ENCODE measurements around the gene DUSP6.
"Not testable (repeated sequence)": the region's sequence is repeated elsewhere in the genome, so short reads cannot be mapped to it uniquely, and the experiment has no call there.

The DUSP6 gene

GRCh38 chr12:89345830-89346740, 6.2 kb downstream of the DUSP6 start:
- Histone ChIP-seq H3K36me3 (ENCODE audit: control insufficient read depth, insufficient read depth, low read length) (peaks cover 11% of the 10 kb centered on the region), H3K9ac (ENCODE audit: low read length) (no peak overlapping the region), H3K27me3 (ENCODE audit: control insufficient read depth, insufficient read depth, low read length) (no peaks in the 10 kb centered on the region), H3K4me1 (ENCODE audit: control insufficient read depth, insufficient read depth, low read length) (no peaks in the 10 kb centered on the region), H3K27ac (ENCODE audit: low read depth, low read length) (no peak overlapping the region), H3K4me3 (ENCODE audit: low read length) (no peak overlapping the region)

- Histone ChIP-seq H3K27ac (ENCODE audit: low read depth, low read length) (no peak overlapping the region), H3K9ac (ENCODE audit: low read length) (no peak overlapping the region), H3K27me3 (ENCODE audit: control insufficient read depth, insufficient read depth, low read length) (no peaks in the 10 kb centered on the region), H3K4me1 (ENCODE audit: control insufficient read depth, insufficient read depth, low read length) (no peaks in the 10 kb centered on the region), H3K4me3 (ENCODE audit: low read length) (no peak overlapping the region), H3K36me3 (ENCODE audit: control insufficient read depth, insufficient read depth, low read length) (peaks cover 11% of the 10 kb centered on the region)
Measured at GRCh38 chr12:89345376-89345775, 6.9 kb downstream of the DUSP6 start.

GRCh38 chr12:89344862-89345202, 7.5 kb downstream of the DUSP6 start:
- Histone ChIP-seq H3K36me3 (ENCODE audit: control insufficient read depth, insufficient read depth, low read length) (peaks cover 11% of the 10 kb centered on the region), H3K4me3 (ENCODE audit: low read length) (no peak overlapping the region), H3K4me1 (ENCODE audit: control insufficient read depth, insufficient read depth, low read length) (no peaks in the 10 kb centered on the region), H3K27me3 (ENCODE audit: control insufficient read depth, insufficient read depth, low read length) (no peaks in the 10 kb centered on the region), H3K27ac (ENCODE audit: low read depth, low read length) (no peak overlapping the region), H3K9ac (ENCODE audit: low read length) (no peak overlapping the region)

DNA sequence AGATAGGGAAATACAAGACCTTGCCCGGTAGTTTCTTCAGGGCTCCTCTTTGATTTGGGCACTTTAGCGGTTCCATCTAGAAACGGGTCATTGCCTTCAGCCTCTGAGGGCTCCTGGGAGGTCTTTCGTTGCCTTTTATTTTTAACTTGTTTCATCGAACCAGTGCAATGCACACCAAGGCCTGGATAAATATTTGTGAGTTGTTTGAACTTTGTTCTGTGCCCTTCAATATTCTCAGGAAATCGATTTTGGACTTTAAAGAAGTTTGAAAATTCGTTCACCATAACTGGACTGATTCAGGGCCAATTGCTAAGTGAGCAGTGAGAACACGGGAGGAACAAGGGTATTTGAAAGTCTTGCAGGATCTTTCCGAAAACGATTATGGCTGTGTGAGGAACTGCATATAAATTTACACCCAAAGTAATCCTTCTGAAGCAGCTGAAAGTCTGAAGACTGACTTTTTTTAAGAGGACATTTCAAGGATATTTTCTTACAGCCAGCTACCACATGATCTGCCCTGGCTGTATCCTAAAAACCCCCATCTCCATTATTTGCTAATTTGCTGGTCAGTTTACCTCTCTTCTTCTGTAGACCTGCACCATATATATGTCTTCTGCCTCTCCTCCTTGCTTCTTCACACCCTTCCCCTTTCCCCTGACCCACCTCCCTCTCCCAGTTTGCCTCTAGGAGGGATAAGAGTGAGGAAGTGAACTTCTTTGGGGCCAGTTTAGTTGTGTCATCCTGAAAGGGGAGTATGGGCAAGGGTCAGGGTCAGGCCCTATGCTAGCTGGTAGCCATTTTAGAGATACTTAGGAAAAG, 8.0 kb downstream of the DUSP6 start:
- Histone ChIP-seq H3K9ac (ENCODE audit: low read length) (no peak overlapping the region), H3K4me3 (ENCODE audit: low read length) (no peak overlapping the region), H3K36me3 (ENCODE audit: control insufficient read depth, insufficient read depth, low read length) (peaks cover 9% of the 10 kb centered on the region), H3K27ac (ENCODE audit: low read depth, low read length) (no peak overlapping the region), H3K27me3 (ENCODE audit: control insufficient read depth, insufficient read depth, low read length) (no peaks in the 10 kb centered on the region), H3K4me1 (ENCODE audit: control insufficient read depth, insufficient read depth, low read length) (no peaks in the 10 kb centered on the region)

- Histone ChIP-seq H3K4me3 (ENCODE audit: low read length) (no peak overlapping the region), H3K36me3 (ENCODE audit: control insufficient read depth, insufficient read depth, low read length) (peaks cover 4% of the 10 kb centered on the region), H3K4me1 (ENCODE audit: control insufficient read depth, insufficient read depth, low read length) (no peaks in the 10 kb centered on the region), H3K9ac (ENCODE audit: low read length) (no peak overlapping the region), H3K27me3 (ENCODE audit: control insufficient read depth, insufficient read depth, low read length) (no peaks in the 10 kb centered on the region), H3K27ac (ENCODE audit: low read depth, low read length) (no peak overlapping the region)
Measured at GRCh38 chr12:89343127-89343526, 9.2 kb downstream of the DUSP6 start.

DNA sequence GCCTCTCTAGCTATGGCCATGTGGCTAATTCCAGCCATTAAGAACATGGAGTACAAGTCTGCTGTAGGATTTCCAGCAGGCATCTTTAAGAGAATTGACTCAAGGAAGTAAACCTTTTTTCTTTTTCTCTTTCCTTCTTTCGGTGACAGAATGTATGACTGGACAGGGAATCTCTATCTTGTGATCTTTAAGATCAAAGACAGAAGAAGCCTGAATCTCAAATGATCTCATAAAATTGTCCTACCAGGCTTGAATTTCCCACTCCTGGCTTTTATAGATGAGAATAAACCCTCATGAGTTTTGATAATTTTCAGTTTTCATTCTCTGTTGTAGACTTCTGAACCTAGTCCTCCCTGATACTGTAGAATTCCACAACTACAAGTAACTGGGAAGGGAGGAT, 11.4 kb downstream of the DUSP6 start:
- no peak overlapping the region for H3K9ac ChIP-seq (ENCODE audit: low read length)
- no peak overlapping the region for H3K27ac ChIP-seq (ENCODE audit: low read depth, low read length)
- no peaks in the 10 kb centered on the region for H3K4me1 ChIP-seq (ENCODE audit: control insufficient read depth, insufficient read depth, low read length)
- H3K4me3 ChIP-seq (ENCODE audit: low read length), result no peak overlapping the region
- H3K36me3 ChIP-seq (ENCODE audit: control insufficient read depth, insufficient read depth, low read length), result no peaks in the 10 kb centered on the region
- H3K27me3 ChIP-seq (ENCODE audit: control insufficient read depth, insufficient read depth, low read length), result no peaks in the 10 kb centered on the region

DNA sequence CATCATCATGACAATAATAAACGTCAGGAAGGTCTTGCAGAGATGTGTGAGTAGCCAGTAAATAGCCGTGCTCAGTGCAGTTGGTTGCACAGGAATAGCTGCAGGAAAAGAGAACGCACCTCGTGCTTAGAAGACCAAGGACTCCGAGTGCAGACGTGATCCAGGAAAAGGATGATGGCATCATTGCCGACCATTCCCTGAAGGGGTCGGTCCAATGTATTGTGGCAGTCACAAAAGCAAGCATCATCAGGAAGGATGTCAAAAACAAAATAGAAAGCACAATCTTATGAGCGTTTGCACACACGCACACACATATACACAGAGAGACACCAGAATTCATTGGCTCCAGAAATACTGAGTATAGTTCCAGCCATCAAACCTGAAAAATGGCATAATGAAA, 12.8 kb downstream of the DUSP6 start:
- H3K4me3 ChIP-seq (ENCODE audit: low read length), result no peak overlapping the region
- H3K27ac ChIP-seq (ENCODE audit: low read depth, low read length), result no peak overlapping the region
- H3K4me1 ChIP-seq (ENCODE audit: control insufficient read depth, insufficient read depth, low read length), result no peaks in the 10 kb centered on the region
- H3K9ac ChIP-seq (ENCODE audit: low read length), result no peak overlapping the region
- no peaks in the 10 kb centered on the region for H3K36me3 ChIP-seq (ENCODE audit: control insufficient read depth, insufficient read depth, low read length)
- H3K27me3 ChIP-seq (ENCODE audit: control insufficient read depth, insufficient read depth, low read length), result no peaks in the 10 kb centered on the region

DNA sequence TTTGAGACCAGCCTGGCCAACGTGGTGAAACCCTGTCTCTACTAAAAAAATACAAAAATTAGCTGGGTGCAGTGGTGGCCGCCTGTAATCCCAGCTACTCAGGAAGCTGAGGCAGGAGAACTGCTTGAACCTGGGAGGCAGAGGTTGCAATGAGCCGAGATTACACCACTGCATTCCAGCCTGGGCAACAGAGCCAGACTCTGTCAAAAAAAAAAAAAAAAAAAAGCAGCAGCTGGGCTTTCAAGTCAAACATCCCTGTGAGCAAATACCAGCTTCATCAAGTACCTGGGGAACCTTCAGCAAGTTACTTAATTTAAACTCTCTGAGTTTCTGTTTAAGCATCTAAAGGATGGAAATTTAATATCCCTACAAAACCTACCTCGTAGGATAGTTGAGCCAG, 15.2 kb downstream of the DUSP6 start:
- not testable (repeated sequence) for H3K27ac ChIP-seq (ENCODE audit: low read depth, low read length); H3K9ac ChIP-seq (ENCODE audit: low read length); H3K4me1 ChIP-seq (ENCODE audit: control insufficient read depth, insufficient read depth, low read length); H3K27me3 ChIP-seq (ENCODE audit: control insufficient read depth, insufficient read depth, low read length); H3K36me3 ChIP-seq (ENCODE audit: control insufficient read depth, insufficient read depth, low read length); H3K4me3 ChIP-seq (ENCODE audit: low read length)

DNA sequence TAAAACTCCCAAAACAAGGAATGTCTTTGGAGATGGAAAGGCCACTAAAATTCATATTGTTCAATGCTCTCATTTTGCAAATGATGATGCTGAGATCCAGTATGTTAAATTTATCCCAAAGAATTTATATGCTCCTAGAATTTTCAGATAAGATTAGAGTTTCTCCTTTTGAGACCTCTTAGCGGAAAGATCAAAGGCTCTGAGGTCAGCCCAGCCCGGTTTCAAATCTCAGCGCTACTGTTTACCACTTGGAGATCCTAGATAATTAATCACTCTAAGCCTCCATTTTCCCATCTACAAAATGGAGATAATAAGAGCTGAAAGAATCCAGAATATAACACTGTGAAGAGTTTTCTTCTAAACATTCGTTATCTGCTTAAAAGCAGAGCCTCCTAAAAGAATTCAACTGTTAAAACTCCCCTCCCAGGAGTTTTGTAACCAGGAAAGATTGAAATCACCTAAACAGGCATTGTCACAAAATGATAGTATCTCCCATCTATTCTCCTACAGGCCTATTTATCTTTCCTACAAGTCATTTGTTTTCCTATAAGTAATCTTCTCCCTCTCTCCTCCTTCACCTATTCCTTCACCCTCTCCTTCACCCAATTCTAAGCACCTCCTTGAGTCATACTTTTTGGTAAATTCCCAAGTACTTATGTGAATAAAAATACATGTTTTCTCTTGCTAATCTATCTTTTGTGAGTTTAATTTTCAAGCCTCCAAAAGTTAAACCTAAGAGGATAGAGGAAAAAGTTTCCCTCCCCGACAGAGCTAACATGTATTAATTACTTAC, 16.7 kb downstream of the DUSP6 start:
- Histone ChIP-seq H3K27me3 (ENCODE audit: control insufficient read depth, insufficient read depth, low read length) (no peaks in the 10 kb centered on the region), H3K4me3 (ENCODE audit: low read length) (no peak overlapping the region), H3K4me1 (ENCODE audit: control insufficient read depth, insufficient read depth, low read length) (no peaks in the 10 kb centered on the region), H3K9ac (ENCODE audit: low read length) (no peak overlapping the region), H3K36me3 (ENCODE audit: control insufficient read depth, insufficient read depth, low read length) (no peaks in the 10 kb centered on the region), H3K27ac (ENCODE audit: low read depth, low read length) (no peak overlapping the region)

DNA sequence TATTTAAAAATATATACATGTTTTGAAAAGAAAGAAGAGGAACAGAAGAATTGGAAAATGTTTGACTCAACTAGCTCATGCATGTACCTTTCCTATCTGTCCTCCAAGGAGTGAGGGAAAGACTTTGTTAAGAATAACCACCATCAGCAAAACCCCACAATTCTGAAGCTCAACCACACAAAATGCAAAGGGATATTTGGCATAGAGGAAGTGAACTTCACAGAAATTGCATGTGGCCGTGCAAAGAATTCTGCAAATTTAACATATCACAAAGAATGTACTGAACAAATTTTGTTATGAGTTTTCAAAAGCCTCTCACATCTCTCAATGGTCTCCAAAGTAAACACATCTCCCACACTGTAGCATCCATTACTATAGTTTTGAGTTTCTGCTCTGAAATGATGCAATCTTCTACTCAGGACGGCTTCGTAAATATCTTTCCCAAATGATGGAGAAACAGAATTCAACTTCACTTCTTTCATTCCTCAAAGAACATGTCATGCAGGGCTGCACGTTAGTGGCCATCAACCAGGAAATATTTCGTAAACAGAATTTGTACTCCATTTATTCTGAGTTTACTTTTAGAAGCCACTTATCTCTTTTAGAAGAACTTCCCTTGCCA, 17.6 kb downstream of the DUSP6 start:
- H3K27ac ChIP-seq (ENCODE audit: low read depth, low read length), result no peak overlapping the region
- H3K9ac ChIP-seq (ENCODE audit: low read length), result no peak overlapping the region

DNA sequence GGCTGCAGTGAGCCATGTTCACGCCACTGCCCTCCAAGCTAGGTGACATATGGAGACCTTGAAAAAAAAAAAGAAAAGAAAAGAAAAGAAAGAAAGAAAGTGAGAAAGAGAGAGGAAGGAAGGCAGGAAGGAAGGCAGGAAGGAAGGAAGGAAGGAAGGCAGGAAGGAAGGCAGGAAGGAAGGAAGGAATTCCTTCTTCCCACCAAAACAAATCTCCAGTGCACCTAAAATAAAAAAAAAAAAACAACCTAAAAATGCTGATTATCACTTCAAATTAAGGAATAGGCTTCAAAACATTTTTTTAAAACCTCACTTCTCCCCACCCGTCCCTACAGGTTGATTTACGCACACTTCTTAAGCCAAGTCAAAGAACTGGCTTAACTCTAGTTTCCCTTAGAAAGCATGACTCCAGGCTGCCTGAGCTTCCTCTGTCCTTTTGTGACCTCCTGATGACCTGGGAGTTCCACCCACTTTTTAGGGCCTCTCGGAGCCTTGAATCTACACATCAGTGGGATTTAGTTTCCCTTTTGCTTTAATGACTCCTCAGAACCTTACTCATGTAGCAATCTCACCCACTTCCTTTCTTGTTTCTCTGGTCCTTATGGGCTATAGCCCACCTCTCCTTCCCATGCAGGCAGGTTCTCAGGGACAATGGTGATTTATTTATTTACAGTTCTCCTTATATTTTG, 18.6 kb downstream of the DUSP6 start:
- H3K27ac ChIP-seq (ENCODE audit: low read depth, low read length), result no peak overlapping the region

More for the DNA sequence above, 17.6 kb downstream of the DUSP6 start:
- no peaks in the 10 kb centered on the region for H3K4me1 ChIP-seq (ENCODE audit: control insufficient read depth, insufficient read depth, low read length)
- H3K4me3 ChIP-seq (ENCODE audit: low read length), result no peak overlapping the region
- H3K27me3 ChIP-seq (ENCODE audit: control insufficient read depth, insufficient read depth, low read length), result no peaks in the 10 kb centered on the region
- no peaks in the 10 kb centered on the region for H3K36me3 ChIP-seq (ENCODE audit: control insufficient read depth, insufficient read depth, low read length)

More for the DNA sequence above, 18.6 kb downstream of the DUSP6 start:
- H3K27me3 ChIP-seq (ENCODE audit: control insufficient read depth, insufficient read depth, low read length), result no peaks in the 10 kb centered on the region
- no peak overlapping the region for H3K4me3 ChIP-seq (ENCODE audit: low read length)
- no peaks in the 10 kb centered on the region for H3K4me1 ChIP-seq (ENCODE audit: control insufficient read depth, insufficient read depth, low read length)
- no peak overlapping the region for H3K9ac ChIP-seq (ENCODE audit: low read length)
- H3K36me3 ChIP-seq (ENCODE audit: control insufficient read depth, insufficient read depth, low read length), result no peaks in the 10 kb centered on the region
